Cardiac fibroblast (primary cell): ENCODE measurements around the gene PPP1R12A.
A peak's percentile ranks its signal among the peaks of the same experiment; 100 is the strongest.

Source experiments
- DNase-seq, 2 donors: peaks; one replicate each; pipeline versions ENCODE4 v3.0.0 to v3.0.0-alpha.2; 2010; ENCODE audit warnings: low read depth in 2 of 2
- H3K4me3 ChIP-seq, 2 donors: replicated peaks in 1 of 2; 1 replicate in 1 of 2; 2 replicates in 1 of 2; pipeline ENCODE4 v1.5.1; 2011; ENCODE audit warnings: low read depth in 2 of 2, low read length in 2 of 2, mild to moderate bottlenecking in 2 of 2, moderate library complexity in 1 of 2
- CTCF ChIP-seq: IDR thresholded peaks from one replicate; pipeline ENCODE4 v1.5.1; 2011; ENCODE audit warnings: low read depth, mild to moderate bottlenecking, low read length, inconsistent platforms

Gene PPP1R12A

GRCh38 chr12:79873201-79873600 is 61.7 kb downstream of the PPP1R12A start:
- no peak overlapping the region for H3K4me3 ChIP-seq
- TF ChIP-seq CTCF = no peak
- DNase-seq = no peak

- TF ChIP-seq CTCF = no peak
- H3K4me3 ChIP-seq = no peak overlapping the region
- DNase-seq = no peak
These were observed 63.3 kb downstream of the PPP1R12A start for GRCh38 chr12:79871621-79872020.

GRCh38 chr12:79870916-79871315 is 64.0 kb downstream of the PPP1R12A start:
- no peak for DNase-seq
- no peak overlapping the region for H3K4me3 ChIP-seq
- TF ChIP-seq CTCF = no peak

- no peak overlapping the region for H3K4me3 ChIP-seq
- DNase-seq = no peak
- TF ChIP-seq CTCF = no peak
These were observed 75.3 kb downstream of the PPP1R12A start for GRCh38 chr12:79859646-79860045.

- TF ChIP-seq CTCF = no peak
- H3K4me3 ChIP-seq = no peak overlapping the region
These were observed 76.4 kb downstream of the PPP1R12A start for GRCh38 chr12:79858518-79858917.

GRCh38 chr12:79857675-79858074 is 77.2 kb downstream of the PPP1R12A start:
- H3K4me3 ChIP-seq = no peak overlapping the region
- no peak for DNase-seq
- no peak for TF ChIP-seq CTCF

More at GRCh38 chr12:79858518-79858917, 76.4 kb downstream of the PPP1R12A start:
- DNase-seq = peak; percentile 39 to 41

- no peak for DNase-seq
- no peak overlapping the region for H3K4me3 ChIP-seq
- TF ChIP-seq CTCF = no peak
These were observed 84.1 kb downstream of the PPP1R12A start for GRCh38 chr12:79850610-79851299.
